Epithelial cell of proximal tubule (primary cell): ENCODE results near the gene ALKBH7. TPM values are rescaled to one million over a fixed set of nuclear protein-coding genes. Genes with fewer than 3 reads are reported as not detected.
"Not testable (repeated sequence)": the region's sequence is repeated elsewhere in the genome, so short reads cannot be mapped to it uniquely, and the experiment has no call there.

Experiments
- DNase-seq: peaks from one replicate; pipeline ENCODE4 v3.0.0-alpha.2; 2011; ENCODE audit warnings: low read depth
- H3K4me3 ChIP-seq: 2 replicates; pipeline ENCODE4 v1.5.1; 2011; ENCODE audit warnings: low read depth, mild to moderate bottlenecking, low read length
- total RNA-seq: library from RNA; depleted of rRNA; stranded (reverse); fragments of >200 nt; gene quantifications from 2 replicates; pipeline ENCODE4 v1.2.3, GENCODE V29; 2015
- TF ChIP-seq, protein P1 (sequence below): conservative IDR thresholded peaks from 2 replicates; pipeline ENCODE4 v1.5.1; 2012; ENCODE audit warnings: low read depth, mild to moderate bottlenecking, low read length

Gene ALKBH7
- total RNA-seq, 1 donor from 2014 or later, result 56.4 TPM

GRCh38 chr19:6392221-6393073 lies 19.9 kb downstream of the ALKBH7 start:
- TF ChIP-seq, protein P1, sequence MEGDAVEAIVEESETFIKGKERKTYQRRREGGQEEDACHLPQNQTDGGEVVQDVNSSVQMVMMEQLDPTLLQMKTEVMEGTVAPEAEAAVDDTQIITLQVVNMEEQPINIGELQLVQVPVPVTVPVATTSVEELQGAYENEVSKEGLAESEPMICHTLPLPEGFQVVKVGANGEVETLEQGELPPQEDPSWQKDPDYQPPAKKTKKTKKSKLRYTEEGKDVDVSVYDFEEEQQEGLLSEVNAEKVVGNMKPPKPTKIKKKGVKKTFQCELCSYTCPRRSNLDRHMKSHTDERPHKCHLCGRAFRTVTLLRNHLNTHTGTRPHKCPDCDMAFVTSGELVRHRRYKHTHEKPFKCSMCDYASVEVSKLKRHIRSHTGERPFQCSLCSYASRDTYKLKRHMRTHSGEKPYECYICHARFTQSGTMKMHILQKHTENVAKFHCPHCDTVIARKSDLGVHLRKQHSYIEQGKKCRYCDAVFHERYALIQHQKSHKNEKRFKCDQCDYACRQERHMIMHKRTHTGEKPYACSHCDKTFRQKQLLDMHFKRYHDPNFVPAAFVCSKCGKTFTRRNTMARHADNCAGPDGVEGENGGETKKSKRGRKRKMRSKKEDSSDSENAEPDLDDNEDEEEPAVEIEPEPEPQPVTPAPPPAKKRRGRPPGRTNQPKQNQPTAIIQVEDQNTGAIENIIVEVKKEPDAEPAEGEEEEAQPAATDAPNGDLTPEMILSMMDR, result no peak
- no peak for DNase-seq
- H3K4me3 ChIP-seq, result peak overlapping the region; percentile 67

DNA sequence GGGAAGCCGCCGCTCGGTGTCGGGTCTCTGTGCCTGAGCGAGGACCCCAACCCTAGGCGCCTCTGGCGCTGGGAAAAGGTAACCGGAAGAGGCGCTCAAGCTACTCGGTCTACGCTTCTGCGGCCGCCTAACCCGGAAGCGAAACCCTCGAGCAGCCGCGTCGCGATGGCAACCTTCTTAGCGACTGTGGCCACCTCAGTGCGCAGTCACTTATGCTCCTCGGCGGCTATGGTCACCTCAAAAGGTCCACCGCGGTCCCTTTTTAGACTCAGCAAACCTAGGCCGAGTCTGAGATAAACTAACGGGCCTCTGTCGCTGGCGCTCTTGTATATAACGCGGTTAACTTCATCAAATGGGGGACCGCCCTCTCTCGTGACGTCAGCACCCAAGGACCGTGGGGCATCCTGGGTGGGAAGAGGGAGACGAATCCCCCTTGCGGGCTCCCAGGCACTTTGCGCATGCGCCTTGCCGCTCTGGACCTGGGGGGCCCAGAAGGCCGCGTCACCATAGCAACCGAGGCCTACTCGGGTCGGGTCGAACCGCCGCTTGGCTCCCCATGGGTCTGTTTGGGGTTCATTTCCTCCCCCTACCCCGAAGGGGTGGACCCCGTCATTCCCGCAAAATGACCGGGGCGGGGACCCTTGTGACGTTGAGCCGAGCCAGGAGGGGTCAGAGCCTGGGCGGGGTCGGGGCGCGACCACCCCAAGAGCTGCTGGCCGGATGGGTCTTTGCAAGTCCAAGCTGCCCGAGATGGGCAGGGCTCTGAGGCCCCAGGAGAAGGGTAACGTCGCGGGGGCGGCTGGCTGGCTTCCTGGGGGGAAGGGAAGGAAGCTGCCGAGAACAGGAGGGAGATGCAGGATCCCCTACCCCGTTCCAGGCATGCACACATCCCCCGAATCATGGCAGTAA lies 20.7 kb downstream of the ALKBH7 start, which contains the start of gene GTF2F1:
GTF2F1 (minus strand) TSS at position 91 of the 909 bp plus-strand sequence. CDS start 169 bp downstream, outside the sequence.
- TF ChIP-seq, protein P1, result no peak
- H3K4me3 ChIP-seq, result peak within 1 kb of the TSS; percentile 67
- DNase-seq, result peak; percentile 62

DNA sequence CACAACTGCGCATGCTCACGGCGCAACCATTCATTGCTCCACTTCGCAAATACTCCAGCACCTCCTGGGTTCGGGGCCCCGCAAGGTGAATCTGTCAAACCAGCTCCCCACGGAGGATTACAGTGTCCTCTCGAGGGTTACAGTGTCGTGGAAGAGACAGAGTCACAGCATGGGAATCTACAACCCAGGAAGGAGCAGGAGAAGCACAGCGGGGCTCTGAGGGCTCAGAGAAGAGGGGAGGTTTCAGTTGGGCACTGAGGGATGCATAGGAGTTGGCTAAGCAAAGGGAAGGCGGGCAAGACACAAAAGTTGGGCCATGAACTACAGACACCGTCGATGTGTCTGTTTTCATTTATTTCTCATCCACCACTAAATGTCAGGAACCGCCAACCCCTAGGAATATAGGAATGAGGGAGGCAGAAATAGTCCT lies 21.4 kb downstream of the ALKBH7 start:
- peak overlapping the region; percentile 67 for H3K4me3 ChIP-seq
- DNase-seq, result no peak
- TF ChIP-seq, protein P1, result no peak

- H3K4me3 ChIP-seq, result no peak overlapping the region
- TF ChIP-seq, protein P1, result no peak
- no peak for DNase-seq
Observed at GRCh38 chr19:6394831-6395230, 22.2 kb downstream of the ALKBH7 start.

- TF ChIP-seq, protein P1, result no peak
- DNase-seq, result no peak
- no peak overlapping the region for H3K4me3 ChIP-seq
Observed at GRCh38 chr19:6396305-6396704, 23.7 kb downstream of the ALKBH7 start.

GRCh38 chr19:6400062-6400944 lies 27.7 kb downstream of the ALKBH7 start:
- H3K4me3 ChIP-seq, DNase-seq: not testable (repeated sequence)

GRCh38 chr19:6402058-6402457 lies 29.5 kb downstream of the ALKBH7 start:
- TF ChIP-seq, protein P1, result no peak
- no peak overlapping the region for H3K4me3 ChIP-seq
- DNase-seq, result no peak
